HG02623 (cell line): ENCODE data around the gene SLC2A4.

Experiments
- ATAC-seq: cut with Tn5 transposase; IDR thresholded peaks from one replicate; pipeline ENCODE4 v1.9.1; 2021; ENCODE audit warnings: moderate library complexity; ENCODE audit not compliant: unreplicated experiment

The SLC2A4 gene

DNA sequence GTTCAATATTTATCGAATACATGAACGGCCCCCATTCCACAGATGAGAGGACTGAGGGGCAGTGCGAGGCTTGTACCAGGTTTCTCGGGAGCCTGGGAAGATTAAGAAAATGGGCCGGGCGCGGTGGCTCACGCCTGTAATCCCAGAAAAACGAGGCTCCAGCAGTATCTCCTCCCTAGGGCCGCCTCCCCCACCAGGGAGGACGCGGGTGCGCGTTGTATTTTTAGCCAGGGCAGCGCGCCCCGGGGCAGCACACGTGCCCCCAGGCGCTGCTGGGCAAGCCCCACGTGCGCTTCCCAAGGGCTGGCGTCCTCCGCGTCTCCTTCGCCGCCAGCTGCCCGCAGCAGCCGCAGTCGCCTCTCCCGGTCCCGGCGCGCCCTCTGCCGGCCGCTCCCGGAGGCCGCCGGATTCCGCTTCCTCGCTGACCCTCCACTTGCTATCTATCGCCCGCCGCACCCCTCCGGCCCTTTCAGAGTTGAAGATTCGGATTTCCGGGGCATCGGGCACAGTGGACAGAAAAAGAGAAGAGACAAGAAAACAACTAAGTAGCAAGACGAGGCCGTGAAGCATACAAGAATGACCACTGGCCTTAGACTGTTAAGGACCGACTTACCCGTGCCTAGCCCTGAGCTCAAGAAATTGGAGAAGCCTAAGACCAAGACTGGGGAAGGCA is 14.8 kb downstream of the SLC2A4 start:
- no peak for ATAC-seq

DNA sequence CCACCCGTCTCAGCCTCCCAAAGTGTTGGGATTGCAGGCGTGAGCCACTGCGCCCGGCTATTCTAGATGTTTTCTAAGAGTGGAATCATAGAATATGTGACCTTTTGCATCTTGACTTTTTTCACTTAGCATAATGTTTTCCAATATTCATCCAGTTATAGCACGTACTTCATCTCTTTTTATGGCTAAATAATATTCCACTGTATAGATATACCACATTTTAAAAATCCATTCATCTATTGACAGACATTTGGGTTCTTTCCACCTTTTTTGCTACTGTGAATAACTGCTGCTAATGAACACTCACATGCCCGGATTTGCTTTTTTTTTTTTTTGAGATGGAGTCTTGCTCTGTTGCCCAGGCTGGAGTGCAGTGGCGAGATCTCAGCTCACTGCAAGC is 22.7 kb downstream of the SLC2A4 start:
- ATAC-seq, result no peak

DNA sequence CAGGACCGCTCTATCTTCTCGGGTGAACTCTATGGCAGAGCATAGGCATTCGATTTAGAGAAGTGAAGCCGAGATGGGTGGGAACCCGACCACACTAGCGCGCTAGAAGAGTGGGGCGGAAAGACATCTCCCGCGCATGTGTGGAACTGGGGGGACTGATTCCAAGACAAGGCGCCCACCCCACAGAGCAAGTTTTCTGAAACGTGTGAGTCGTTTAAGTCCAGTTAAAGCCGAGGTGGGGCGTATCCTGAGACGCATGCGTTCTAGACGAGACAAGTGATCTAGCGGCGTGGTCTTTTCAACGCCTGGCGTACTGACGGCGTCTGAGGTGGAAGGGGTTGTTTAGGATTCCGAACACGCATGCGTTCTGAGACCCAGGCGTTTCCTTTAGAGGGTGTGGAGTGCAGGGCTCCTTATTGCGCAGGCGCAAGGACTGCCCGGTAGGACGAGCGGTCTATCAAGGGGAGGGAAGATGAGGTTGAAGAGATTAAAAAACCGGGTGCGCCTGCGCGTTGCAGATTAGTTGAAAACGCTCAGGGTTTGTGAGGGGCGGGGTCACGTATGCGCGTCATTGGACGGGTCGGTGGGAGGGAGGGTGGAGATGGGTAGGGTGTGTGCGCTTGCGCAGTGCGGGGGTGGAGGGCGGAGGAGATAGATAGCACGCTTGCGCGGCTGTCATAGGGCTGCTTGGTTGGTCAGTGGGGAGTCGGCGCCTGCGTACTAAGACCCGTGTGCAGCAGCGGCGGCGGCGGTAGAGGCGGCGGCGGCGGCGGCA is 25.6 kb downstream of the SLC2A4 start, which contains the start of gene EIF5A:
EIF5A (plus strand) TSS at position 718 of the 775 bp plus-strand sequence. CDS start 2,008 bp downstream, outside the sequence.
- peak; percentile 69 for ATAC-seq

DNA sequence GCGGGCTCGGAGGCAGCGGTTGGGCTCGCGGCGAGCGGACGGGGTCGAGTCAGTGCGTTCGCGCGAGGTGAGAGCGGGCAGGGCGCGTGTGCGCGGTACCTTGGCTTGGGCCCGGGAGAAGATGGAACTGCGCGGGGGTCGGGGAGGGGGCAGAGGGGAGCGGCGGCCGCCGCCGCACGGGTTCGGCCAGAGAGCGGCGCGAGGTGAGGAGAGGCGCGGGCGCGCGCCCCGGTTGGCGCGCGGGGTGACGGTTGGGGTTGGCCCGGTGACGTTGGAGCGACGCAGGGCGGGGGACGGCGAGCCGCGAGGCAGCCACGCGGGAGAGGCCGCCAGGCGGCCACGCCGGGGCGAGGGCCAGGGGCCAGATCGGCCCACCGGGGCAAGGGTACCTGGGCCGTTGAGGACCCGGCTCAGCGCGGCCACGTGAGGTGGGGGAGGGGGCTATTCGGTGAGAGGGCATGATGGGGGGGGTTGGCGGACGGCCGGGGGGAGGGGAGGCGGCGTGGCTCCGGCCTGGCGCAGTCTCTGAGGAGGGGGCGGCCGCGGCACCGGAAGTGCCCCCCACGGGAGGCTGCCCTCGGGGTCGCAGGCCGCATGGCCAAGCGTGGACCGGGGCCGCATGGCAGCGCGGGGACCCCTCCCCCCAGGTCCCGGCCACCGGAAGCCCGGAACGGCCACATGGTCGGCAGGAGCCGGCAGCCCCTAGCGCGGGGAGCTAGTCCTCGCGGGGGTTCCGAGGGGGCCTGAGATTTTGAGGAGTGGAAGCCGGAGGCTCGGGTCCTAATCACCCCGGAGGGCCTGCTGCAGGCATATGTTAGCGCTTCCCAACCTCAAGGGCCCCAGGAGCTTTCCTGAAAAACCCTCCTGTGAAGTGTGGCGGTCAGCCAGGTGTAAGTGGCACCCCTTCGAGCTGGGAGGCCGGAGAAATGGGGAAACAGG is 26.4 kb downstream of the SLC2A4 start:
- ATAC-seq, result no peak

DNA sequence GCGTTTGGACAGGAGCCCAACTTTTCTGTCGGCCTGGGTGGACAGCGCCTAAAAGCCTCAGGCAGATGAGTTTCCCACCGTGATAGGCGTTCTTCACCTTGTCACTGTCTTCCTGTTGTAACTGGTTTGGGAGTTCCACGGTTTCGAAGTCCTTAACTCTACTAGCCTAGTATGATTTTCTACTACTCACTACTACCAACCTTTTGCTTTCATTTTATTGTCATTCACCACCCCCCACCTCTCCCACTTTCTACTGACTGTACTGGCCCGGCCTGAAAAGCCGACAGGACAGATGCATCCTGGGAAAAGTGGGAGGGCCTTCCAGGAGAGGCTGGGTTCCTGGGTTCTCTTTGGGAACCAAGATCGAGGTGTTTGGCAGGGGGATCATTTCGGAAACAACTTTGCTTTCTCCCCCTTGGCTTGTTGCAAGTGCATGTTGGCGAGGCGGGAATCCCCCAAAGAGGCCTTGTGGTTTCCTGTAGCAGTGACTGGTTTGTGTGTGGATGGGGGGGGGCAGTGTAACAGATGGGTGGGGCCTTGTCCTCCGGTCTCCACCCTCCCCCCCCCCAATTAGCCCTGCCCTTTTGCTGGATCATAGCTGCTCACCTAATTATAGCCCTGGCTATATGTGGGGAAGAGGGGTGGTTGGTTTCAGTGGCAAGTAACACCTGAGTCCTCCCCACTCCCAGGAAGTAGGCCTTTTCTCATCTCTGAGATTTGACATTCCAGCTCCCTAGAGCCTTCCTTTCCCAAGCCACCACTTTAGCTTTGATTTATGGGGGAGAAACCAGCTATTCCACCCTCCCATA is 27.3 kb downstream of the SLC2A4 start:
- no peak for ATAC-seq

DNA sequence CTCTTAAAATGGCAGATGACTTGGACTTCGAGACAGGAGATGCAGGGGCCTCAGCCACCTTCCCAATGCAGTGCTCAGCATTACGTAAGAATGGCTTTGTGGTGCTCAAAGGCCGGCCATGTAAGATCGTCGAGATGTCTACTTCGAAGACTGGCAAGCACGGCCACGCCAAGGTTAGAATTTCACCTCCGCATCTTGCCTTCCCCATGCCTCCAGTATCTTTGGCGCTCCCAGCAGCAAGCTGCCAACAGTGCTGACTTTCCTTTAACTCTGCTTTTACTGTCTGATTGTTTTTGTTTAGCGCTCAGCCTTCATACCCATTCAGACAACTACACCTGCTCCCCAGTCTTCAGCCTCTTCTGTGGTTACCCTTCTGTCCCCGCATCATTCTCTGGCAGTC is 28.1 kb downstream of the SLC2A4 start:
- ATAC-seq, result no peak

DNA sequence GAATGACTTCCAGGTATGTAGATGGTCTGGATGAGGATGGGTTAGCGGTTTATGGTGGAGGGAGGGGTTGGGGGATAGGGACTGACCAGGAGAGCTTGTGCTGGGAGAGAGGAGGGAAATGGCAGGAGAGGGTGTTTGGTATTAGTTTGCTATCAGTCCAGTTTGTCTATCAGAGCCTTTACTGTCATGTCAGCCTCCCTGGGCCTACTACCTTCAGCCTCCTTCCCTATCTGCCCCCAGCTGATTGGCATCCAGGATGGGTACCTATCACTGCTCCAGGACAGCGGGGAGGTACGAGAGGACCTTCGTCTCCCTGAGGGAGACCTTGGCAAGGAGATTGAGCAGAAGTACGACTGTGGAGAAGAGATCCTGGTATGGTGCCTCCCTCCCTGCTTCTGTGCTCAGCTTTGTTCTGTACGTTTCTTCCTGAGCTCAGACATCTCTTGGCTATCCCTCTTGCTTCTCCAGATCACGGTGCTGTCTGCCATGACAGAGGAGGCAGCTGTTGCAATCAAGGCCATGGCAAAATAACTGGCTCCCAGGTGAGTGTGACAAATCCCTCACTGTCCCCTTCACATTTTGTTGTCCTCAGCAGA is 29.7 kb downstream of the SLC2A4 start:
- ATAC-seq, result no peak

DNA sequence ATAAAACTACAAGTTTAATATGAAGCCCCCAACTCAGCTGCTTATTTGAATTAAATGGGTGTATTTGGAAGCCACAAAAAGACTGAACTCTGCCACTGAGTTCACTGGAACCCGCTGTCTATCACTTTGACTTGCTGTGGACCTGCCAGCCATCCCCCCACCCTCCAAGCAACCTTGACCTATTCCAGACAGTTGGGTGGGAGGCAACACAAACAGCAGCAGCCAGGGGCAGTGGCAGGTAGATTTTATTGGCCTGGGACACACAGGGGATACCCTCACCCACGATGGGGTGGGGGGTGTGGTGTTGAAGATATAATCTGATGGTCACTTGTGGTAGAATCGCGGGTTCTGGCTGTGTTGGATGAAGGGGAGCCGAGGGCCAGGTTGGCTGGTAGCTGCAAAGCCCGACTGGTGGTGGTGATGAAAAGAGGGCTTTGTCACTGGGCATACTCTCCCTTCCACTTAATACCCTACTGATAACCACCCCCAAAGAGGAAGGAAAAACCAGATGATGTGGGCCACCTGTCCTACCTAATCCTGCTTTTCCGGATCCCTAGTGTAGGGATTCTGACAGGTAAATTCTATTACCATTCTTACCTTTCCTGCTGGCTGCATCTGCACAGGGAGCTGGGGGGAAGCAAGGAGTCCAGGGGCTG is 31.0 kb downstream of the SLC2A4 start:
- ATAC-seq, result no peak

DNA sequence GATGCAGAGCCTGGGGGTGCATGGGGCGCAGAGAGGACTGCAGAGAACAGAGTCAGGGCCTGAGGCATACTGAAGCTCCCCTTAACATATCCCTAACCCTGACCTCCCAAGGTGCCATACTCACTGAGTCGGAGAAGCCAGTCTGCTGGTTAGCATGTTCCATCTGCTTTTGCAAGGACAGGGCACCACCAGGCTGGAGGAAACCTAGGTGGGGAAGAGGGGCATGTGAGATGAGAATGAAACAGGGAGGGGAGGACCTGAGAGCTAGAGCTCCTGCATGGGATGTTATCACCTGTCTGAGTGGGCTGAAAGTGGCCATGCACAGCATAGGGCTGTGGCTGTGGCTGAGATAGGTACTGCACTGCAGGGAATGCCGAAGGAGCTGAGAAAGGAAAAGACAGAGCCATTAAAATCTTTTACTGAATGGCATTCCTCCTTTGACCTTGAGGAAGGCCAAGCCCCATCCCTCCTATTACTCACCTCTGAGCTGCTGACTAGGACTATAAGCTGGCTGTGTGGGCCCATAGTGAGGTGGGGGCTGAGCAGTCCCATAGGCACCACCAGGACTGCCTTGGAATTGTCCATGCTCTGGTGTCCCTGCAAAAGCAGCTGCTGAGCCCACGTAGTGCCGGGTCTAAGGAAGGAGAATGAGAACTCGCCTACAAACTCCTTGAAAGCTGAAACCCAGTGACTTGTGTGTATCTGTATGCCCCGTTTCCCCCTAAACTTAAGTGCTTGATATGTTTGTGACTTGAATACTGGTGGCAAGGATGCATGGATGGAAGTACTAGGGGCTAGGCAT is 31.8 kb downstream of the SLC2A4 start:
- no peak for ATAC-seq

DNA sequence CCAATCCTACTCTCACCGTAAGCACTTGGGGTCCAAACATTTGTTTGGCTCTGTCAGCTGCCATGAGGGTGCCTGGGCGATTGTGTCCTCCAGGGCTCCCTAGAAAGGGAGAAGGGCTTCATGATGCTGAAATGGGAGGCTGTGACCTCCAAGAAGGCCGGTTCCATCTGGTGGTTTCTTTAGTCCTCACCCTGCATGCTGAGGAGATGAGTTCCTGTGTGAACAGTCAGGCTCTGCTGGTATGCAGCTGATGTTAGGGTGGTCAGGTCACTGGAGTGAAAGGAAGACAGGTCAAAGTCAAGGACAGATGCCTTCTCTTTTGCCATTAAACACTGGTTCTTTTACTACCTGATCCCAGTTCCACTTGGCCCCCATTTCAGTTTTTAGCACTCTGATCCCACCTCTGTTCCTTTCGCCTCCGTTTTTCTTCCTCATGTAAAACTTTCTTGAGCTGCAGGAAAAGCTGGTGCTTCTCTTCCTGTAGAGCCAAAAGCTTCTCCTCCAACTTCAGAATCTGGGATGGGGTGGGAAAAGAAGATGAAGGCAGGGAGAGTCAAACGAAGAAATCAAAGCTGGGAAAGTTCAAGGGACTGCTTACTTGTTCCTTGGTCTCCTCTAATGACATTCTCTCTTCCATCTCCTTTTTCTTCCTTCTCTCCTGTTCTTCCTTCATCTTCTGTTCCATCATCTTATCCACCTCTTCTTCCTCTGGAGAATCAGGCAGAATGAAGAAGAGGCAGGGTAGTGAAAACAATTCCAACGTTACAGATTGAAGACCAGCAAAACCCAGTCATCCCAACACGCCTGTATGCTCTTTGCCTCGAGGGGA is 32.6 kb downstream of the SLC2A4 start:
- ATAC-seq, result no peak

DNA sequence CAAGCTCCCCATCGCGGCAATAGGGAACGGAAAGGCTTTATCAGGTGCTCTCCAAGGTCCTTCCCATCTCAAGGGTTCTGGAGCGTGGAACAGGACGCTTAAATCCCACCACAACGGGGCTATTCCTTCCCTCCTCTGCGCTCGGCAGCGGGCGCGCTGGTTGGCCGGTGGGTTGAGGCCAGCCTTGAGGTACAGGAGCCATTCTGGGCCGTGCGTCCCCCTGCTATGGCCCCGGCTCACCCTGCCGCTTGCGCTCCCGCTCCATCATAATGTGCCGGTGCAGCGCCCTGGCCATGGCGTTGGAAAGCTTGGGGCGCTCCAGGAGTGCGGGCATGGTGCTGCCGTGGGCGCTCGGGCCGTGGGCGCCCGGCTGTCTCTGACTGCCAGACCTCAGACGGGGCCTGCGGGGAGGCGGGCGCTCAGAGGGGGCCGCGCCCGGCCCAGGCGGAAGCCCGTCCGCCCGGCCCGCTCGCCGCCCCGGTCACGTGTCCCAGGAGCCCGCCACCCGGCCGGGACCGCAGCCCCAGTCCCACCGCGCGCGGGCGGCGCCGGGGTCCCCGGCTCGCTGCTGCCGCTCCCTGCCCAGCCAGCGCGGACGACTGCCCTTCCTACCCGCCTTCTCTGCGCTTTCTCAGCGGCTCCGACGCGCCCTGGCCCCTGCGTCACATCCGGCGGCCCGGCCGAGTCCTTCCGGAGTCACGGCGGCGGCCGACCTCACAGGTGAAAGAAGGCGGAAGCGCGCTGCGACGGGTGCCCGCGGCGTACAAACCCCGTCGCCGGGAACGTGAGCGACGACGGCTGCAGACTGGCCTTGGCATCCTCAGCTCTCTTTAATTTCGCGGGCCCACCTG is 33.4 kb downstream of the SLC2A4 start, which contains the start of gene GPS2:
GPS2 (minus strand) TSS at position 642 of the 851 bp plus-strand sequence; CDS start at position 334, 308 bp downstream.
- ATAC-seq, result peak; percentile 67

DNA sequence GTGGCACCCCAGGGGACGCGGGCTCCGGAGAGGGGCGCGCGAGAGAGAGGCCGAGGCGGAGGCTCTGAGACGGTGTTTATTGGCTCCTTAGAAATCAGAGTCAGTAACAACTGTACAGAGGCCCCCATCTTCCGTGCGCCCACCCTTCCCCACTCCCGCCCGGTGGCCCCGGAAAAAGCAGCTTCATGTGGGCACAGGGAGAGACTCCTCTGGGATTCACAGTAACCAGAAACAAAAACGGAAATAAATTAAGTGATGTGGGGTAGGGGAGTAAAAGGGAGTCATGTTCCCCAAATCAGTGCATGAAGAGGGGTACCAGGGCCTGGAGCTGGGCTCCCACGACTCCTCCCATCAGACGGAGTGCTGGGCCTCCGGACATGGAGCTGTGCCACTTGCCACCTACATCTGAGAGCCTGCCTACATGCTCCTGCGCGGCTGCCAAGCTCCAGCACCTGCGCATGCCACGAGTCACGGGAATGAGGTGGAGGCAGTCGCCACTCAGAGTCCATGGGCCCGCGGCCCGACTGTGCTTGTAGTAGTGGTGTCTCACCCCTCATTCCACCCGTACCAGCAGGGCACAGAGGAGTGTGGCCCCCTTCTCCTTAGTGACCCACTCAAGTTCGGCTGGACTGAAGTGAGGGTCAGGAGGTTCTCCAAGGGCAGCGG is 34.2 kb downstream of the SLC2A4 start:
- ATAC-seq, result peak; percentile 21

DNA sequence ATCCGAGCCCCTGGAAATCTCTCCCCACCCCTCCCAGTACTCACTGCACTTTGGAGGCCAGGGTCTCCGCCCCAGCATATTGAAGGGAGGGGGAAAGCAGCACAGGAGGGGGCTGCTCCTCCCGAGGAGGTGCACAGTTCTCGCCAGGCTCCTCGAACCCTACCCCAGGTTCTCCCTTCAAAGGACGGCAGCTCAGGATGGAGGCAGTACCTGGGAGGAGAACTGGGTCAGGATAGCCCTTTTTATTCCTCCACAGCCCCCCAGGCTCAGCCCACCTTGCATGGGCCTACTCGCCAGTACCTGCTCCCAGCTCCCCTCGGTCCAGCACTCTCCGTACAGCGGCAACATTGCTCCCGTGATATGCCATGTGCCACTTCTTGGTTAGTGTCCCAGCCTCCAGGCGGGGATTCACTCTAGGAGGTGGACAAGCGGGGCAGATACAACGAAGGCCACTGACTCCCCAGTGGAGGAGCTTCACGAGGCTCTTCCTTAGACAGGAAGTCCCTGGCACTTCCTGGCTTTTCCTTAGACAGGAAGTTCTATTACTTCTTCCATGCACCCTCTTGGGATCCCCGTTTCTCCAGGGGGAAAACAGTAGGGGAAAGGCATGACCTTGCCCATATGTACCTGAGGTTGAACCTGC is 35.8 kb downstream of the SLC2A4 start:
- no peak for ATAC-seq

DNA sequence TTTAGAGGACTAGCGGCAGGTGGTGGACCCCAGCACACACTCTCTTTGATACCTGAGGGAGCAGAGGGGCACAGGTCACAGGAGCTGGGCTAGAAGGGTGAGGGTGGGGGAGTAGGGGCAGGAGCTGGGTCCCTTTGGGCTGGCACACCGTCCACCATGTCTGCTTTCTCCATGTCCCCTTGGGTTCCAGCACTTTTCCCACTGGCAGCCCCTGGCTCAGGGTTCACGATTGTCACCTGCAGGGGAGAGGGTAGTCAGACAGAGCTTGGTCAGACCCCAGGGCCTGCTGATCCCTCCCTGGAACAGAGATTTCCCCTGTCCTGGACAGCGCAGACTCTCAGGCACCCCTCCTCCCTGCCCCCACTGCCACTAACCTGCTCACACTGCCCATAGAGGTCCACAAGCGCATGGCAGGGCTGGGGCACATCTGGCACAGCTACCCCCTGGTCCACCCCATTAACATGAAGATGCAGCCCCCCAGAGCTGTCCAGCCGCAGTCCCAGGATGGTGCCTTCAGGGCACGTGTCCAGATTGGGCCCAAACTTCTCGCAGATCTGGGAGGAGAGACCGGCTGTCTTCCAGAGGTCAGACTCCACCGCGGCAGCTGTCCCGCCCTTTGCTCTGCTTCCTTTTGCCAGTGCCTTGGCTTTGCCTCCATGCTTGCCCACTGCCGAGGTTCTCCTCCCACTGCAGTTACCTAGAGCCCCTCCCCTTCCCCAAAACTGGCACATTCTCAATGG is 36.8 kb downstream of the SLC2A4 start:
- no peak for ATAC-seq

DNA sequence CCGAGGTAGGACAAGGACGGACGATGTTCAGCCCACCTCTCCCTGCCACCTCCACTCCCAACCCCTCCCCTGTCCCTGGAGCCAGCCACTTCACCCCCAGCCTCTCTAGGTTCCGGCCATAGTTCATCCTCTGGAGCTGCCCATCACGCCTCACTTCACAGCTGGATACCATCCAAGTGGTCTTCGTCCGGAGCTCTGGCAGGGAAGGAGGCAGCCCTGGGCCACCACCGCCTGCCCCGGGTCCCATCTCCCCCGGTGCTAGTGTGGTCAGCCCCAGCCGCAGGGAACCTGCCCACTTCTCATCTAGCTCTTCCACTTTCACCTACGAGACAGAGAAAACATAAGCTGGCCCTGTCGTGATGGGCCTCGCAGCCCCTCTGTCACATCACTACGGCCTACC is 39.9 kb downstream of the SLC2A4 start:
- no peak for ATAC-seq
